ENCODE measurements around the gene KIF21A.

DNA sequence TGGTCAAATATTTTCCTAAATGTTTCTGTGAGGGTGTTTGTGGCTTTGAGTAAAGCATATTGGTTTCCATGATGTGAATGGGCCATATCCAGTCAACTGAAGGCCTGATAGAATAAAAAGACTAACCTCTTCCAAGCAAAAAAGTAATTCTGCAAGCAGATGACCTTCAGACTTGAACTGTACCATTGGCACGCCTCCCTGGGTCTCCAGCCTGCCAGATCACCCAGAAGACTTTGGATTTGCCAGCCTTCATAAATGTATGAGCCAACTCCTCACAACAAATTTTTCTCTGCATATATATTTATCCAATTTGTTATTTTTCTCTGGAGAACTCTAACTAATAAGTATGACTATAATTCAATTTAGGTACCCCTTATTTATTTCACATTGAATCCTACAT, 190.3 kb downstream of the KIF21A start:
- TF ChIP-seq, protein P1, sequence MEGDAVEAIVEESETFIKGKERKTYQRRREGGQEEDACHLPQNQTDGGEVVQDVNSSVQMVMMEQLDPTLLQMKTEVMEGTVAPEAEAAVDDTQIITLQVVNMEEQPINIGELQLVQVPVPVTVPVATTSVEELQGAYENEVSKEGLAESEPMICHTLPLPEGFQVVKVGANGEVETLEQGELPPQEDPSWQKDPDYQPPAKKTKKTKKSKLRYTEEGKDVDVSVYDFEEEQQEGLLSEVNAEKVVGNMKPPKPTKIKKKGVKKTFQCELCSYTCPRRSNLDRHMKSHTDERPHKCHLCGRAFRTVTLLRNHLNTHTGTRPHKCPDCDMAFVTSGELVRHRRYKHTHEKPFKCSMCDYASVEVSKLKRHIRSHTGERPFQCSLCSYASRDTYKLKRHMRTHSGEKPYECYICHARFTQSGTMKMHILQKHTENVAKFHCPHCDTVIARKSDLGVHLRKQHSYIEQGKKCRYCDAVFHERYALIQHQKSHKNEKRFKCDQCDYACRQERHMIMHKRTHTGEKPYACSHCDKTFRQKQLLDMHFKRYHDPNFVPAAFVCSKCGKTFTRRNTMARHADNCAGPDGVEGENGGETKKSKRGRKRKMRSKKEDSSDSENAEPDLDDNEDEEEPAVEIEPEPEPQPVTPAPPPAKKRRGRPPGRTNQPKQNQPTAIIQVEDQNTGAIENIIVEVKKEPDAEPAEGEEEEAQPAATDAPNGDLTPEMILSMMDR (IDR thresholded peaks at IDR 0.05) = no peak
- no peak for TF ChIP-seq POLR2A (IDR thresholded peaks at IDR 0.05)
